ENCODE data around the gene SSRP1.
"Not testable (repeated sequence)": the region's sequence is repeated elsewhere in the genome, so short reads cannot be mapped to it uniquely, and the experiment has no call there.

The SSRP1 gene

DNA sequence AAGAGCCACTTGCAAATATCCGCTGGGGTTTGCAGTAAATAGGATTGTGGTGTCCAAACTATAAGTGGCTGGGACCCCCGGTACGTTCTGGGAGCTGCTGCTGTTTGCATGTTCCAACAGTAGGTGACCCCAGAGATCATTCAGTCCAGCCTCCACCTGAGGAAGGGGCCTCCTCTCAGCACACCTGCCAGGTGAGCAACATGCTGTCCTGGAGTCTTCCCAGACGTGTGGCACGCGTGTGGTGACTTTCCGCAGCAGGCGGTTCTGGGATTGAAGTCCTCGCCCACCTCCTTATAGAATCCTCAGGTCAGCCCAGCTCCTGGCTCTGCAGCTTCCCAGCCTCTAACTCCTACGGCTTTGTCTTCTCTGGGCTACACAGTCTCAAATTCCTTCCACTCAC is 9.1 kb upstream of the SSRP1 start:
- no peak for TF ChIP-seq Cebpa-rat (IDR thresholded peaks at IDR 0.05)
- peak overlapping the region in 5 of 11 experiments; percentile 27 to 71 (median 59); a peak in 6 of 22 replicates for H3K27ac ChIP-seq
- H3K4me3 ChIP-seq = no peak overlapping the region
- H3K4me2 ChIP-seq = no peak overlapping the region
- peaks cover 0 to 20% (median 3%) of the 10 kb centered on the region in 10 experiments; a peak in 7 of 20 replicates for H3K4me1 ChIP-seq
- no peaks in the 10 kb centered on the region for H3K9me3 ChIP-seq (replicated peaks in 1 of 11)
- peak overlapping the region in 5 of 11 experiments; percentile 35 to 71 (median 59); a peak in 10 of 22 replicates for H3K9ac ChIP-seq
- no peaks in the 10 kb centered on the region for H3K27me3 ChIP-seq
- H4K20me1 ChIP-seq = no peaks in the 10 kb centered on the region
- H3K36me3 ChIP-seq = no peaks in the 10 kb centered on the region

DNA sequence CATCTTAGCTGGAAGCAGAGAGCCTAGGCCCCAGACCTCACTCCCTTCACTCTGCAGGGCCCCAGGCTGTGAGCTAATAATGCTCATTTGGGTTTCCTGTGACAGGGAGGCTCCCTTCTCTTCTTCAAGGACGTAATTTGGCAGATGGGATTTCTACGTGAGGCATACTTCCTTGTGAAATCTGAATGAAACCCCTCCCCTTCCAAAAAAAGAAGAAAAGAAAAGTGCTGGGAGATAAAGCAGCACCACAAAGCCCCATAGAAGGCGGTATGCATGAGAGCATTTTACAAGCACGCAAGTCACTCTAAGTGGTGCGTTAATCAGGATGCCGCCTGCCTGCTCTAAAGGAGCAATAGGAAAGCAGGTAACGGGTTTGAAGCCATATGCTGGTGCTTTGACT is 8.1 kb upstream of the SSRP1 start:
- Histone ChIP-seq H3K9me3 (replicated peaks in 1 of 11) (no peaks in the 10 kb centered on the region), H3K9ac (peak overlapping the region in 4 of 11 experiments; percentile 14 to 62 (median 26); a peak in 7 of 22 replicates), H3K27me3 (no peaks in the 10 kb centered on the region), H3K36me3 (no peaks in the 10 kb centered on the region), H3K4me3 (no peak overlapping the region), H3K27ac (no peak overlapping the region), H3K4me2 (peak overlapping the region in 2 of 11 experiments; percentile 4 to 38; a peak in 2 of 22 replicates), H4K20me1 (no peaks in the 10 kb centered on the region), H3K4me1 (peaks cover 0 to 16% (median 3%) of the 10 kb centered on the region in 10 experiments; a peak in 7 of 20 replicates)
- no peak for TF ChIP-seq Cebpa-rat (IDR thresholded peaks at IDR 0.05)

DNA sequence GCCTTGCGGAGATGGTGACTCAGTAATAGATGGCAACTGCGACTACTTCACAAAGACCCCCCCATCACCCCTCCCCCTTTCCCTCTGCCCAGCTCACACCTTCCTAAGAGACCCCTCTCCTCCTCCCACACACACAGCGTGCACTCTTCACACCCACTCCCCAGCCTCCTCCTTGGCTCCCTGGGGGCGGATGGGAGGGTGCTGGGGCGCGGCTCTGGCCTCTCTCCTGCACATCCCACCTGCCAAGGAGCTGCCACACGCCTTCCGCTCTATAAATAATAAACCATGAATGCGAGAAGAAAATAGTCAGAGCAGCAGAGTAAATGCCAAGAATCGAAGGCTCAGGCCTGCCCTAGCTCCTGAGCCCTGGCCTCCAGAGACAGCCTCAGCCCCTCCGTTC is 7.0 kb upstream of the SSRP1 start:
- Histone ChIP-seq H3K4me3 (no peak overlapping the region), H3K4me1 (peaks cover 0 to 11% (median 0%) of the 10 kb centered on the region in 10 experiments; a peak in 6 of 20 replicates), H3K27ac (no peak overlapping the region), H3K9ac (peak overlapping the region in 5 of 11 experiments; percentile 16 to 62 (median 21); a peak in 4 of 22 replicates), H3K9me3 (replicated peaks in 1 of 11) (no peaks in the 10 kb centered on the region), H4K20me1 (no peaks in the 10 kb centered on the region), H3K27me3 (no peaks in the 10 kb centered on the region), H3K36me3 (no peaks in the 10 kb centered on the region), H3K4me2 (no peak overlapping the region)
- no peak for TF ChIP-seq Cebpa-rat (IDR thresholded peaks at IDR 0.05)

- Histone ChIP-seq H3K4me1 (peaks cover 4 to 18% (median 6%) of the 10 kb centered on the region in 10 experiments), H3K9ac (no peak overlapping the region), H4K20me1 (no peaks in the 10 kb centered on the region), H3K27ac (no peak overlapping the region), H3K4me2 (no peak overlapping the region), H3K4me3 (no peak overlapping the region), H3K27me3 (no peaks in the 10 kb centered on the region), H3K36me3 (no peaks in the 10 kb centered on the region), H3K9me3 (replicated peaks in 1 of 11) (no peaks in the 10 kb centered on the region)
- TF ChIP-seq Cebpa-rat (IDR thresholded peaks at IDR 0.05) = no peak
Measured at GRCh38 chr11:57341250-57341808, 5.6 kb upstream of the SSRP1 start.

- Histone ChIP-seq H3K4me1 (peaks cover 8 to 18% (median 12%) of the 10 kb centered on the region in 10 experiments), H3K9me3 (replicated peaks in 1 of 11) (no peaks in the 10 kb centered on the region), H3K4me2 (no peak overlapping the region), H3K9ac (no peak overlapping the region), H4K20me1 (no peaks in the 10 kb centered on the region), H3K36me3 (no peaks in the 10 kb centered on the region), H3K27ac (no peak overlapping the region), H3K27me3 (no peaks in the 10 kb centered on the region), H3K4me3 (no peak overlapping the region)
- TF ChIP-seq Cebpa-rat (IDR thresholded peaks at IDR 0.05) = no peak
Measured at GRCh38 chr11:57340039-57340615, 4.4 kb upstream of the SSRP1 start.

DNA sequence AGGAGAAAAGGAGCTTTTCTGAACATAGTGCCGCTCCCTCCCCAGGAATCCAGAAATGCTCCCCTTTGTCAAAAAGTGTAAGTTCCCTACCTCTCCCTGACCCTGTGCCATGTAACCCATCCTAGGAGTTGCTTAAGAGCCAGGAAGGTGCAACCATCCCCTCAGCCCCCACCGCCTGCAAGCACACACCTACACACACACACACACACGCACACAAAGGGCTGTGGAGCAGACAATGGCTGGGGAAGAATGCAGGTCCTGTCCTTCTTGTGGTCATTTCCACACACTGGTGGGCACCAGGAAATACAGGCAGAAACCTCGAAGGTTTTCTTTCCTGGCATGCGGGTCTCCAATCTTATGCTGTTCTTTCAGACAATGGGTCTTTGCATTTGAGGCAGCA is 3.6 kb upstream of the SSRP1 start:
- TF ChIP-seq Cebpa-rat (IDR thresholded peaks at IDR 0.05) = no peak
- Histone ChIP-seq H3K9ac (no peak overlapping the region), H3K9me3 (replicated peaks in 1 of 11) (no peaks in the 10 kb centered on the region), H3K27ac (no peak overlapping the region), H3K4me1 (peaks cover 16 to 26% (median 19%) of the 10 kb centered on the region in 10 experiments), H3K4me3 (no peak overlapping the region), H3K4me2 (no peak overlapping the region), H3K27me3 (no peaks in the 10 kb centered on the region), H3K36me3 (peaks cover 0 to 3% (median 2%) of the 10 kb centered on the region in 11 experiments; a peak in 10 of 22 replicates), H4K20me1 (peaks cover 0 to 4% (median 0%) of the 10 kb centered on the region in 11 experiments; a peak in 4 of 22 replicates)

DNA sequence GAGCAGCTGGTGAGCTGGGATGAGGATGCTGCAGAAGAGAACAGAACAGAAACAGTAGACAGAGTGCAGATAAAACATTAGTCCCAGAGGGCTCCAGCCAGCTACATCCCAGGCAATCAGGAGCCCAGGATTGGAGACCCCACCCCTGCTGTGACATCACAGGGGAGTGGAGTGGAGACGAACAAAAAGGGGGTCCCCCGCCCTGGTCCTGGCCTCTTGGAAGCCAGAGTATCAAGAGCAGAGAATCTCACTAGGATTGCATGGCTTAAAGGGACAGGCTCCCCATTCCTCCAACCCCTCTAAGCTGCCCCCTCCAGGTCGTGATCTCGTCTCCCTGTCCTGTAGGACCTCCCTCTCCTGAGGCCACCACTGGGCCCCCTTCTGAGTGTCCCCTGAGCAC is 2.5 kb upstream of the SSRP1 start, which contains the start of gene P2RX3:
Gene P2RX3, plus strand, starts transcription at position 211 of the 400 bp plus-strand sequence. CDS start 199 bp downstream, outside the sequence.
- H3K9ac ChIP-seq = no peak within 1 kb of the TSS
- no peak within 1 kb of the TSS for H3K27ac ChIP-seq
- no peak within 1 kb of the TSS for H3K4me2 ChIP-seq
- peaks cover 26 to 32% (median 29%) of the 10 kb centered on the region in 10 experiments for H3K4me1 ChIP-seq
- no peak for TF ChIP-seq Cebpa-rat (IDR thresholded peaks at IDR 0.05)
- no peaks in the 10 kb centered on the region for H3K27me3 ChIP-seq
- no peak within 1 kb of the TSS for H3K4me3 ChIP-seq
- peaks cover 10 to 15% (median 14%) of the 10 kb centered on the region in 11 experiments for H3K36me3 ChIP-seq
- H4K20me1 ChIP-seq = peaks cover 0 to 15% (median 1%) of the 10 kb centered on the region in 11 experiments; a peak in 7 of 22 replicates
- no peaks in the 10 kb centered on the region for H3K9me3 ChIP-seq (replicated peaks in 1 of 11)

DNA sequence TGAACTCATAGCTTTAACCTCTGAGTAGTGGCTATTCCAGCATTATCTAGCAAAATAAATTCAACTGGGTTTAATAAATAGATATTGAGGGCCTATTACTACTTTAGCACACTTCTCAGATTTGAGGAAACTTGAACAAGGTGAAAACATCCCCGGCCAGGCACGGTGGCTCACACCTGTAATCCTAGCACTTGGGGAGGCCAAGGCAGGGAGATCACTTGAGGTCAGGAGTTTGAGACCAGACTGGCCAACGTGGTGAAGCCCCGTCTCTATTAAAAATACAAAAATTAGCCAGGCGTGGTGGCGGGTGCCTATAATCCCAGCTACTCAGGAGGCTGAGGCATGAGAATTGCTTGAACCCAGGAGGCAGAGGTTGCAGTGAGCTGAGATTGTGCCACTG is 1.2 kb upstream of the SSRP1 start:
- not testable (repeated sequence) for H3K4me3 ChIP-seq; H3K27me3 ChIP-seq; H3K9me3 ChIP-seq (replicated peaks in 1 of 11)
- Histone ChIP-seq H3K27ac (peak overlapping the region in 7 of 11 experiments; percentile 87 to 93 (median 90); a peak in 6 of 22 replicates), H3K4me1 (peaks cover 26 to 35% (median 29%) of the 10 kb centered on the region in 10 experiments), H4K20me1 (peaks cover 0 to 28% (median 13%) of the 10 kb centered on the region in 11 experiments; a peak in 11 of 22 replicates), H3K36me3 (peaks cover 23 to 28% (median 27%) of the 10 kb centered on the region in 11 experiments), H3K9ac (peak overlapping the region in 6 of 11 experiments; percentile 88 to 95 (median 93); a peak in 8 of 22 replicates), H3K4me2 (peak overlapping the region in 9 of 11 experiments; percentile 75 to 90 (median 82); a peak in 17 of 22 replicates)

GRCh38 chr11:57336111-57336666 is 497 bp upstream of the SSRP1 start:
- TF ChIP-seq Cebpa-rat (IDR thresholded peaks at IDR 0.05) = no peak
- peak overlapping the region; percentile 75 to 90 (median 82) for H3K4me2 ChIP-seq
- H3K27ac ChIP-seq = peak overlapping the region; percentile 48 to 93 (median 89); a peak in 21 of 22 replicates
- peaks cover 0 to 35% (median 18%) of the 10 kb centered on the region in 11 experiments; a peak in 11 of 22 replicates for H4K20me1 ChIP-seq
- peaks cover 29 to 35% (median 33%) of the 10 kb centered on the region in 11 experiments for H3K36me3 ChIP-seq
- no peaks in the 10 kb centered on the region for H3K27me3 ChIP-seq
- H3K9me3 ChIP-seq (replicated peaks in 1 of 11) = no peaks in the 10 kb centered on the region
- peak overlapping the region; percentile 75 to 95 (median 86) for H3K4me3 ChIP-seq
- peak overlapping the region; percentile 78 to 95 (median 89) for H3K9ac ChIP-seq
- H3K4me1 ChIP-seq = peaks cover 26 to 35% (median 29%) of the 10 kb centered on the region in 10 experiments

Measured in BLaER1 treated with 17β-estradiol and CSF1 and Interleukin-3, amounts not matched to agents 10 nM and 100 nM (cell line).